A549 treated with CpdA at 1 μM for 4 hours (cell line): ENCODE measurements around the gene SLC26A1. TPM values are rescaled to one million over a fixed set of nuclear protein-coding genes. Genes with fewer than 3 reads are reported as not detected.

ENCODE experiments used
- total RNA-seq: library from RNA; stranded (reverse); fragments of 200-300 nt; extraction: Qiagen RNA extraction; gene quantifications from 5 replicates; pipeline ENCODE4 v1.2.3, GENCODE V29; 2022; ENCODE audit warnings: low read depth

The SLC26A1 gene
- total RNA-seq = 0.28 to 0.50 TPM (median 0.31 TPM) in 5 replicates

GRCh38 chr4:993111-994029, at the start of gene SLC26A1:
SLC26A1 (minus strand) TSS chr4:993404; CDS start chr4:991703, 1,701 bp downstream.

GRCh38 chr4:1011022-1011665, 17.9 kb upstream of the SLC26A1 start, which contains the start of gene FGFRL1:
FGFRL1 (plus strand) TSS chr4:1011626; CDS start chr4:1012486, 860 bp downstream.

GRCh38 chr4:986879-987623, 6.2 kb downstream of the SLC26A1 start, which contains the start of gene IDUA:
IDUA (plus strand) TSS chr4:987044; CDS start chr4:987085, 41 bp downstream.

GRCh38 chr4:973431-974397, 19.5 kb downstream of the SLC26A1 start, which contains the start of gene DGKQ:
DGKQ (minus strand) TSS chr4:973569; CDS start chr4:973482, 87 bp downstream.

Other genes starting within 250 kb of the SLC26A1 start
- gene CPLX1, start 167.3 kb downstream of the SLC26A1 start, total RNA-seq = 0.57 to 0.93 TPM (median 0.69 TPM) in 5 replicates
- 35.8 to 55.6 TPM (median 51.7 TPM) in 5 replicates for gene GAK, start 61.1 kb downstream of the SLC26A1 start, total RNA-seq
- 8.6 to 10.6 TPM (median 8.8 TPM) in 5 replicates for gene TMEM175, start 60.9 kb downstream of the SLC26A1 start, total RNA-seq
- gene DGKQ, start 19.8 kb downstream of the SLC26A1 start, total RNA-seq = 5.2 to 9.2 TPM (median 6.7 TPM) in 5 replicates
- 8.0 to 14.7 TPM (median 12.7 TPM) in 5 replicates for gene IDUA, start 6.4 kb downstream of the SLC26A1 start, total RNA-seq
- gene FGFRL1, start 18.2 kb upstream of the SLC26A1 start, total RNA-seq = 16.6 to 24.2 TPM (median 23.8 TPM) in 5 replicates
- gene RNF212, start 120.2 kb upstream of the SLC26A1 start, total RNA-seq = 1.2 to 3.6 TPM (median 2.5 TPM) in 5 replicates
- gene SPON2, start 179.2 kb upstream of the SLC26A1 start, total RNA-seq = 0.09 to 0.38 TPM (median 0.14 TPM) in 4 of 5 replicates, not detected in the other